Fibroblast of lung (primary cell): ENCODE measurements around the gene SMC2.

Experiments
- EZH2 ChIP-seq: IDR thresholded peaks from 2 replicates; pipeline ENCODE4 v1.5.1; 2012; ENCODE audit warnings: low read length, control low read depth, mild to moderate bottlenecking; ENCODE audit errors: missing control alignments
- TF ChIP-seq, protein P1 (sequence below), 2 donors: IDR thresholded peaks in 1 of 2; conservative IDR thresholded peaks in 1 of 2; 1 replicate in 1 of 2; 2 replicates in 1 of 2; pipeline ENCODE4 v1.5.1; 2011 to 2012; ENCODE audit warnings: low read length in 2 of 2, control low read depth in 1 of 2, inconsistent platforms in 1 of 2, low read depth in 1 of 2, mild to moderate bottlenecking in 1 of 2

DNA sequence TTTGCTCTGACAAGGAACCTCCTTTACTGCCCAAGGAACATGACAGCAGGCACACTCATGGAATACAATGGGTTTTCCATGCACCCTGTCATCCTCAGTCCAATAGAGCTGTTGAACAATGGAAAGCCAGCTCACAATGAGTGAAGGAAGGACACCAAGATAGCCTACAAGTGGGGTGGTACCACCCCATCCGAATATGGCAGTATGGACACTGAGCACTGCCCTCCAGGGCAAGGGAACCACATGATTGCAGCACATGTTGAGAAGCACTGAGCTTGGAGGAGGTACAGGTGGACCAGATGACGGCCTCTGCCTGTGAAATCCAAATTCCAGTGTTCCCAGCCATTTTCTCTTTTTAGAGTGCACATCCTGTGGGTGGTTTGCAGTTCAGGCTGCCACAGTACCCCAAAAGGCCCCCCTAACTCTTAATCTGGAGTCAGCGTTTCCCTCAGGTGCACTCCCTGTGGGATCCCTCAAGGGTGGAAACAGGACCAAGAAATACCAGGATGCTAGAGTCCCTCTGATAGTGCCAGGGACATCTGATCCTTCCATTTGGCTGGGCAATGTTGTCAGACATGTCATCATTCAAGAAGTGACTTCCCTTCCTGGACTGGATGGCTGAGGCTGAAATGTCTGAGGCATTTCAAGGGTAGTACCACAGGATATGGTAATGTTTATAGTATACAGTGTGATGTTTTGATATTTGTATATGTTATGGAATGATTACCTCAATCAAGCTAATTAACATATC lies 48.9 kb downstream of the SMC2 start:
- TF ChIP-seq, protein P1, sequence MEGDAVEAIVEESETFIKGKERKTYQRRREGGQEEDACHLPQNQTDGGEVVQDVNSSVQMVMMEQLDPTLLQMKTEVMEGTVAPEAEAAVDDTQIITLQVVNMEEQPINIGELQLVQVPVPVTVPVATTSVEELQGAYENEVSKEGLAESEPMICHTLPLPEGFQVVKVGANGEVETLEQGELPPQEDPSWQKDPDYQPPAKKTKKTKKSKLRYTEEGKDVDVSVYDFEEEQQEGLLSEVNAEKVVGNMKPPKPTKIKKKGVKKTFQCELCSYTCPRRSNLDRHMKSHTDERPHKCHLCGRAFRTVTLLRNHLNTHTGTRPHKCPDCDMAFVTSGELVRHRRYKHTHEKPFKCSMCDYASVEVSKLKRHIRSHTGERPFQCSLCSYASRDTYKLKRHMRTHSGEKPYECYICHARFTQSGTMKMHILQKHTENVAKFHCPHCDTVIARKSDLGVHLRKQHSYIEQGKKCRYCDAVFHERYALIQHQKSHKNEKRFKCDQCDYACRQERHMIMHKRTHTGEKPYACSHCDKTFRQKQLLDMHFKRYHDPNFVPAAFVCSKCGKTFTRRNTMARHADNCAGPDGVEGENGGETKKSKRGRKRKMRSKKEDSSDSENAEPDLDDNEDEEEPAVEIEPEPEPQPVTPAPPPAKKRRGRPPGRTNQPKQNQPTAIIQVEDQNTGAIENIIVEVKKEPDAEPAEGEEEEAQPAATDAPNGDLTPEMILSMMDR (conservative IDR thresholded peaks at IDR 0.05 in 1 of 2, IDR thresholded peaks at IDR 0.05 in 1 of 2; ENCODE audit: low read depth in 1 of 2, low read length in 2 of 2), result no peak
- TF ChIP-seq EZH2, result no peak
